Naive thymus-derived CD4-positive, alpha-beta T cell (primary cell): ENCODE results near the gene FASLG. TPM values are rescaled to one million over a fixed set of nuclear protein-coding genes. Genes with fewer than 3 reads are reported as not detected.
A peak's percentile ranks its signal among the peaks of the same experiment; 100 is the strongest.
"Not testable (repeated sequence)": the region's sequence is repeated elsewhere in the genome, so short reads cannot be mapped to it uniquely, and the experiment has no call there.

Experiments
- ATAC-seq: fragments of 150-1000 bp; cut with Tn5 transposase; 2 replicates; pipeline ENCODE4 v1.10.0; 2021; ENCODE audit warnings: mild to moderate bottlenecking, moderate library complexity
- CTCF ChIA-PET: fragments of 350-600 bp; sonication (Branson Sonifier 250); formaldehyde crosslinking; loops from one replicate; lab custom pipeline; 2021; ENCODE audit warnings: antibody characterized with exemption; lab: Charles Lee
- POLR2A ChIA-PET: fragments of 350-600 bp; sonication (Branson Sonifier 250); formaldehyde crosslinking; loops from one replicate; lab custom pipeline; 2021; ENCODE audit warnings: antibody characterized with exemption, inconsistent platforms; lab: Charles Lee
- DNase-seq, 9 donors: peaks; one replicate each; pipeline versions ENCODE4 v3.0.0 to v3.0.0-alpha.2; 2020 to 2022; ENCODE audit warnings: mixed read lengths in 1 of 9
- H3K27ac ChIP-seq: one replicate; pipeline ENCODE4 v1.7.0; 2013; ENCODE audit warnings: mild to moderate bottlenecking, low read depth, low read length, moderate library complexity
- H3K27me3 ChIP-seq, 2 donors: one replicate each; pipeline ENCODE4 v1.7.0; 2013; ENCODE audit warnings: low read length in 2 of 2, mild to moderate bottlenecking in 2 of 2, moderate library complexity in 2 of 2; ENCODE audit not compliant: control insufficient read depth in 2 of 2, insufficient read depth in 2 of 2
- H3K36me3 ChIP-seq, 3 experiments: 1 replicate in 2 of 3; 2 replicates in 1 of 3; pipeline ENCODE4 v1.7.0; 2013; ENCODE audit warnings: low read length in 3 of 3, mild to moderate bottlenecking in 3 of 3, moderate library complexity in 1 of 3; ENCODE audit not compliant: insufficient read depth in 3 of 3, control insufficient read depth in 2 of 3
- H3K4me1 ChIP-seq, 2 donors: one replicate each; pipeline ENCODE4 v1.7.0; 2013; ENCODE audit warnings: low read length in 2 of 2, mild to moderate bottlenecking in 2 of 2, moderate library complexity in 1 of 2; ENCODE audit not compliant: control insufficient read depth in 2 of 2, insufficient read depth in 2 of 2
- H3K4me3 ChIP-seq: 2 replicates; pipeline ENCODE4 v1.7.0; 2013; ENCODE audit warnings: mild to moderate bottlenecking, low read length
- H3K9me3 ChIP-seq, 3 experiments: 1 replicate in 2 of 3; 2 replicates in 1 of 3; pipeline ENCODE4 v1.7.0; 2013; ENCODE audit warnings: low read length in 3 of 3; ENCODE audit not compliant: control insufficient read depth in 2 of 3
- H3K27ac Mint-ChIP-seq, 9 donors: one replicate each; pipeline ENCODE4 v1.8.0; 2020 to 2022; ENCODE audit warnings: mixed read lengths in 9 of 9, mild to moderate bottlenecking in 8 of 9, moderate library complexity in 5 of 9, inconsistent platforms in 2 of 9
- H3K27me3 Mint-ChIP-seq, 5 donors: one replicate each; pipeline ENCODE4 v1.8.0; 2021 to 2022; ENCODE audit warnings: mixed read lengths in 5 of 5, mild to moderate bottlenecking in 1 of 5
- H3K36me3 Mint-ChIP-seq, 5 donors: one replicate each; pipeline ENCODE4 v1.8.0; 2020 to 2022; ENCODE audit warnings: mixed read lengths in 5 of 5, mild to moderate bottlenecking in 3 of 5, inconsistent platforms in 1 of 5
- H3K4me1 Mint-ChIP-seq, 7 donors: one replicate each; pipeline ENCODE4 v1.8.0; 2020 to 2022; ENCODE audit warnings: mixed read lengths in 7 of 7, mild to moderate bottlenecking in 3 of 7, inconsistent platforms in 1 of 7
- H3K4me3 Mint-ChIP-seq, 10 donors: one replicate each; pipeline ENCODE4 v1.8.0; 2020 to 2022; ENCODE audit warnings: mild to moderate bottlenecking in 10 of 10, mixed read lengths in 10 of 10, moderate library complexity in 6 of 10, inconsistent platforms in 2 of 10
- H3K9me3 Mint-ChIP-seq, 11 donors: one replicate each; pipeline ENCODE4 v1.8.0; 2020 to 2022; ENCODE audit warnings: mixed read lengths in 11 of 11, mild to moderate bottlenecking in 4 of 11, inconsistent platforms in 1 of 11, moderate library complexity in 1 of 11
- intact Hi-C, 2 donors: fragments of 100-400 bp; cut with micrococcal nuclease; formaldehyde crosslinking; loops; one replicate each; pipeline ENCODE4 v1.15.1; 2023
- polyA plus RNA-seq, 2 donors: library from polyadenylated mRNA; unstranded; fragments of 300-500 nt; fragmentation: Illumina TruSeq; gene quantifications; one replicate each; pipeline ENCODE4 v1.2.3, GENCODE V29; 2021
- total RNA-seq, 6 experiments: library from RNA in 5 of 6; stranded (reverse) in 5 of 6; gene quantifications; 1 replicate in 5 of 6; 2 replicates in 1 of 6; pipeline ENCODE4 v1.2.3 and lab custom pipeline; 2021 to 2026

The FASLG gene
- total and polyA plus RNA-seq, 7 experiments from 2014 or later: 0.24 to 5.6 (median 1.9) TPM; not detected in 3

- no peak overlapping the region for H3K27ac ChIP-seq
- Mint-ChIP-seq H3K4me1 (peaks cover 18 to 73% (median 36%) of the 10 kb centered on the region in 7 donors), H3K9me3 (peaks cover 0 to 6% (median 0%) of the 10 kb centered on the region in 11 donors), H3K4me3 (no peak overlapping the region), H3K27ac (peak overlapping the region in 1 of 9 donors; percentile 13), H3K27me3 (peaks cover 0 to 12% (median 0%) of the 10 kb centered on the region in 5 donors), H3K36me3 (peaks cover 0 to 11% (median 0%) of the 10 kb centered on the region in 5 donors)
- H3K36me3 ChIP-seq: no peaks in the 10 kb centered on the region
- DNase-seq: no peak
- no peaks in the 10 kb centered on the region for H3K9me3 ChIP-seq
- ATAC-seq: no peak
- no peak overlapping the region for H3K4me3 ChIP-seq
- peaks cover 24 to 49% of the 10 kb centered on the region in 2 donors for H3K4me1 ChIP-seq
- intact Hi-C loops: loop anchor here in 1 of 2 donors (2.0 kb wide), 1 partner anchor 16 kb away; no protein-coding TSS in a partner anchor
- ChIA-PET CTCF (interaction anchor here (0.6 to 0.7 kb wide), 3 partner anchors 13 to 677 kb away, joined by 3 to 4 read pairs (median 3); no protein-coding TSS in a partner anchor), POLR2A (no interaction called here)
- H3K27me3 ChIP-seq: no peaks in the 10 kb centered on the region
Measured at GRCh38 chr1:172679000-172679772, 20.3 kb downstream of the FASLG start.

DNA sequence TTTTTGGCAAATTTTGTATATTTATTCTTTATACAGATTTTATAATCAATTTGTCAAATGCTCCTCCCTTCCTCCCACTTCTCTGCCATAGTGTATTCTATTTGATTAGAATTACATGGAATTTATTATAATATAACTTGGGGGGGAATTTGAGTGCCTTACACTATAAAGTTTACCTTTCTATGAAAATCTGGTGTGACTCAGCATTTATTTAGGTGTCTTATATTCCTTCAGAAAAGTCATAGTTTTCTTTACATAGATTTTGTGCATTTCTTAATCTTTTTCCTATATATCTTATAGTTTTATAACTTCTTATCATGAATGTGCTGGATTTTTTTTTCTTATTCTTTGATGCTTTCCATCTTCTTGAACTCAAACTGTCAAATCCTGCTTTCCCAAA lies 21.3 kb downstream of the FASLG start:
- H3K4me3 ChIP-seq: no peak overlapping the region
- Mint-ChIP-seq H3K4me3 (no peak overlapping the region), H3K27me3 (peaks cover 0 to 12% (median 0%) of the 10 kb centered on the region in 5 donors), H3K4me1 (peaks cover 13 to 63% (median 29%) of the 10 kb centered on the region in 7 donors), H3K36me3 (peaks cover 0 to 16% (median 0%) of the 10 kb centered on the region in 5 donors), H3K9me3 (peaks cover 0 to 6% (median 0%) of the 10 kb centered on the region in 11 donors), H3K27ac (no peak overlapping the region)
- H3K9me3 ChIP-seq: no peaks in the 10 kb centered on the region
- ChIA-PET CTCF (interaction anchor here (0.7 to 1.0 kb wide), 2 partner anchors 71 to 186 kb away, joined by 3 read pairs; no protein-coding TSS in a partner anchor), POLR2A (no interaction called here)
- no peak for DNase-seq
- H3K27me3 ChIP-seq: no peaks in the 10 kb centered on the region
- no peaks in the 10 kb centered on the region for H3K36me3 ChIP-seq
- intact Hi-C loops: no loop called here
- peaks cover 16 to 39% of the 10 kb centered on the region in 2 donors for H3K4me1 ChIP-seq
- no peak overlapping the region for H3K27ac ChIP-seq
- no peak for ATAC-seq

DNA sequence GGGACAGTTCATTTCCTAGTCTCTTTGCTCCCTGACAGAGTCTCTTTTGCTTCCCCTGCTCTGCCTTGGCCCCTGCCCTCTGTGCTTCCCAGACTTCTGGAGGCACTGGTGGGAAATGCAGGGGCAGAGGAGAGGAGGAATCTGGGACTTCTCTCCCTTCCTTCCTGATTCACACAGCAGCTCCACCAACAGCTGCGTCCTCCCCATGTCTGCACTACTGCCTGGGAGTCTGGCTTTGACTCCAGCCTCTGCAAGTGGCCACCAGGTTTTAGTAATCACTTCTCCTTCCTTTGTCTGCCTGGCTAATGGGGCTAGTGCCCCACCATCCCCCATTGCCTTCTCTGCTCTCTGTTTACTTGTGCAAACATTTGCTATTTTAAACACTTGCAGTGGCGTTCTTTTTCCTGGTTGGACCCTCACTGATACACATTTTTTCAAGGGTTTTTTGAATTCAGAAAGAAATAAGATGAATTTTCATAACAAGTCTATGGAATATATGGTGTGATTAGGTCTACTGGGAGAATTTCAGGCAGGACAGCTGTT lies 21.9 kb downstream of the FASLG start:
- H3K27me3 Mint-ChIP-seq: peaks cover 0 to 12% (median 0%) of the 10 kb centered on the region in 5 donors
- no peak overlapping the region for H3K27ac ChIP-seq
- DNase-seq (no peak), ATAC-seq (no peak)
- no peaks in the 10 kb centered on the region for H3K27me3 ChIP-seq
- peaks cover 8 to 57% (median 23%) of the 10 kb centered on the region in 7 donors for H3K4me1 Mint-ChIP-seq
- peak overlapping the region in 1 of 9 donors; percentile 24 for H3K27ac Mint-ChIP-seq
- H3K4me3 Mint-ChIP-seq: no peak overlapping the region
- intact Hi-C loops: no loop called here
- no peak overlapping the region for H3K4me3 ChIP-seq
- H3K9me3 Mint-ChIP-seq: peaks cover 0 to 6% (median 0%) of the 10 kb centered on the region in 11 donors
- POLR2A ChIA-PET: no interaction called here
- no peaks in the 10 kb centered on the region for H3K36me3 ChIP-seq
- H3K9me3 ChIP-seq: no peaks in the 10 kb centered on the region
- peaks cover 11 to 33% of the 10 kb centered on the region in 2 donors for H3K4me1 ChIP-seq
- CTCF ChIA-PET: interaction anchor here (1.0 kb wide), 1 partner anchor 71 kb away, joined by 3 read pairs; no protein-coding TSS in a partner anchor
- H3K36me3 Mint-ChIP-seq: peaks cover 0 to 16% (median 0%) of the 10 kb centered on the region in 5 donors

GRCh38 chr1:172682812-172683211 lies 23.9 kb downstream of the FASLG start:
- CTCF ChIA-PET: interaction anchor here (0.9 to 1.1 kb wide), 2 partner anchors 9 to 17 kb away, joined by 3 to 4 read pairs; no protein-coding TSS in a partner anchor
- H3K36me3 ChIP-seq: no peaks in the 10 kb centered on the region
- Mint-ChIP-seq H3K9me3 (peaks cover 0 to 6% (median 0%) of the 10 kb centered on the region in 11 donors), H3K27me3 (peaks cover 0 to 17% (median 0%) of the 10 kb centered on the region in 5 donors), H3K36me3 (peaks cover 0 to 16% (median 0%) of the 10 kb centered on the region in 5 donors), H3K4me1 (peaks cover 4 to 39% (median 13%) of the 10 kb centered on the region in 7 donors), H3K27ac (peak overlapping the region in 2 of 9 donors; percentile 22 to 26), H3K4me3 (peak overlapping the region in 1 of 10 donors; percentile 6)
- H3K4me3 ChIP-seq: no peak overlapping the region
- no peaks in the 10 kb centered on the region for H3K9me3 ChIP-seq
- POLR2A ChIA-PET: no interaction called here
- ATAC-seq: peak; percentile 37
- H3K4me1 ChIP-seq: peaks cover 5 to 27% of the 10 kb centered on the region in 2 donors
- intact Hi-C loops: loop anchor here in 1 of 2 donors (1.0 kb wide), 1 partner anchor 8 kb away; no protein-coding TSS in a partner anchor
- H3K27ac ChIP-seq: no peak overlapping the region
- no peaks in the 10 kb centered on the region for H3K27me3 ChIP-seq
- DNase-seq: no peak

DNA sequence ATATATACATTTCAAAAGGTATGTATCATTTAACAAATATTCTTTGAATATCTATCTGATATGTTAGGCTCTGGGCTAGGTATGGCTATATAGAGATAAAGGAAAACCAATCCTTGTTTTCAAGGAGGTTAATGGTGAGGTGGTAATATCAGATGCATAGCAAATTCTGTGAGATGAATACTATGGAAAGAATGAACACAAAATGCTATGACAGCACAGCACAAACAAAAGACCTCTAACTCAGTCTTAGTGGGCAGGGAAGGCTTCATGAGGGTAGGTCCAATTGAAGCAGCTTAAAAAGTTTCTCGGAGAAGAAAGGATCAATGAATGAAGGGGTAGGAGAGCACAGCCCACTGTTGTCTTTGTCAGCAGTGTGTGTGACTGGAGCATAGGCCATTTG lies 27.2 kb downstream of the FASLG start:
- H3K9me3 Mint-ChIP-seq: peaks cover 0 to 9% (median 0%) of the 10 kb centered on the region in 11 donors
- Histone ChIP-seq H3K4me3 (no peak overlapping the region), H3K4me1 (peaks cover 0 to 15% of the 10 kb centered on the region in 2 donors), H3K27ac (no peak overlapping the region), H3K27me3 (no peaks in the 10 kb centered on the region), H3K36me3 (no peaks in the 10 kb centered on the region), H3K9me3 (no peaks in the 10 kb centered on the region)
- H3K4me1 Mint-ChIP-seq: peaks cover 0 to 19% (median 1%) of the 10 kb centered on the region in 7 donors
- no peak overlapping the region for H3K4me3 Mint-ChIP-seq
- POLR2A ChIA-PET: interaction anchor here (2.0 kb wide), 1 partner anchor 14 kb away, joined by 6 read pairs; no protein-coding TSS in a partner anchor
- ATAC-seq: no peak
- H3K27ac Mint-ChIP-seq: no peak overlapping the region
- peaks cover 0 to 10% (median 0%) of the 10 kb centered on the region in 5 donors for H3K27me3 Mint-ChIP-seq
- H3K36me3 Mint-ChIP-seq: peaks cover 0 to 16% (median 0%) of the 10 kb centered on the region in 5 donors
- no peak for DNase-seq
- intact Hi-C loops: no loop called here
- CTCF ChIA-PET: no interaction called here

DNA sequence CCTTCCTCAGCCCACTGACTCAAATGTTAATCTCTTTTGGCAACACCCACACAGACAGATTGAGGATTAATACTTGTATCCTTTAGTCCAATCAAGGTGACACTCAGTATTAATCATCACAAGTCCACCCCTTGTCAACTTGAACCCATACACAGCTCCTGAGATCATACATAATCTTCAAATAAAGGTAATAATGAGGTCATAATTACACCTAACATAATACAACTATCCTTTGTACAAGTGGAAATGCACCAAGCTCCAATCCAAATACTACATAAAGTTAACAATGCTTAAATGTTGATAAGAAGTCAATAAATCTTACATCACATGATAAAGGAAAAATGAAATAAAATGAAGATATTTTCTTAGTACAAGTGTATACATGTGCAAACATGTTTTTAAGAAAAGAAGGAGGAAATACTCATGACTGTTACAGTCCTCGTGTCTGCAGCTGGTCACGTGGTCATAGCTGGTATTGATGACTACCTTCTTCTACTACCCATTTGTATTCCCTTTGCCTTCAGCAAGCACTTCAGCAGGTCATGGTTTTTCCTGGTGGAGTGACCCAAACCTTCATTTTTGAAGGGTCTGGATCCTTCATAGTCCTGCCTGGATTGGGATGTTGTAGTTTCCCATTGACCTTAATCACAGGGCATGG lies 29.7 kb downstream of the FASLG start:
- H3K4me3 ChIP-seq, ATAC-seq, H3K36me3 ChIP-seq, CTCF ChIA-PET, H3K27me3 Mint-ChIP-seq, H3K4me1 Mint-ChIP-seq, H3K4me3 Mint-ChIP-seq, H3K9me3 ChIP-seq, H3K27ac Mint-ChIP-seq, DNase-seq, H3K27ac ChIP-seq, H3K27me3 ChIP-seq, H3K4me1 ChIP-seq, intact Hi-C loops: not testable (repeated sequence)
- POLR2A ChIA-PET: interaction anchor here (0.7 to 1.2 kb wide), 3 partner anchors 13 to 30 kb away, joined by 3 to 4 read pairs (median 3); partner anchors contain the start of gene FASLG
- H3K9me3 Mint-ChIP-seq: peaks cover 0 to 15% (median 0%) of the 10 kb centered on the region in 11 donors
- H3K36me3 Mint-ChIP-seq: peaks cover 0 to 20% (median 0%) of the 10 kb centered on the region in 5 donors
